ENCODE measurements around the gene CADM3. TPM values are rescaled to one million over a fixed set of nuclear protein-coding genes. Genes with fewer than 3 reads are reported as not detected.

The CADM3 gene
- total and polyA plus RNA-seq, 2 donors: 0.42 to 1.1 TPM

DNA sequence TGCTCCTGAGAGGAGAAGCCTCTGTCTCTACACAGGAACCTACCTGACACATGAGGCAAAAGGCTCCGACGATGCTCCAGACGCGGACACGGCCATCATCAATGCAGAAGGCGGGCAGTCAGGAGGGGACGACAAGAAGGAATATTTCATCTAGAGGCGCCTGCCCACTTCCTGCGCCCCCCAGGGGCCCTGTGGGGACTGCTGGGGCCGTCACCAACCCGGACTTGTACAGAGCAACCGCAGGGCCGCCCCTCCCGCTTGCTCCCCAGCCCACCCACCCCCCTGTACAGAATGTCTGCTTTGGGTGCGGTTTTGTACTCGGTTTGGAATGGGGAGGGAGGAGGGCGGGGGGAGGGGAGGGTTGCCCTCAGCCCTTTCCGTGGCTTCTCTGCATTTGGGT, 29.4 kb downstream of the CADM3 start:
- Histone ChIP-seq H3K27ac (ENCODE audit: low read depth in 1 of 2, low read length in 1 of 2) (no peak overlapping the region), H3K4me3 (ENCODE audit: low read length in 2 of 2) (no peak overlapping the region), H3K4me1 (ENCODE audit: control insufficient read depth in 2 of 2, insufficient read depth in 2 of 2, low read length in 2 of 2) (peaks cover 3 to 40% of the 10 kb centered on the region in 2 donors), H3K9me3 (ENCODE audit: control insufficient read depth in 2 of 2, insufficient read depth in 1 of 2, low read length in 1 of 2) (no peaks in the 10 kb centered on the region), H3K27me3 (ENCODE audit: control insufficient read depth in 2 of 2, insufficient read depth in 1 of 2, low read length in 1 of 2) (peaks cover 0 to 7% of the 10 kb centered on the region in 2 donors), H3K36me3 (ENCODE audit: control insufficient read depth in 2 of 2, insufficient read depth in 2 of 2, low read length in 1 of 2) (no peaks in the 10 kb centered on the region)
- WGBS: 32% methylated on average over 18 of the region's 18 CpGs
- DNase-seq (ENCODE audit: low read depth in 6 of 9, low spot score in 9 of 9): peak in 2 of 9 donors; percentile 21 to 40

DNA sequence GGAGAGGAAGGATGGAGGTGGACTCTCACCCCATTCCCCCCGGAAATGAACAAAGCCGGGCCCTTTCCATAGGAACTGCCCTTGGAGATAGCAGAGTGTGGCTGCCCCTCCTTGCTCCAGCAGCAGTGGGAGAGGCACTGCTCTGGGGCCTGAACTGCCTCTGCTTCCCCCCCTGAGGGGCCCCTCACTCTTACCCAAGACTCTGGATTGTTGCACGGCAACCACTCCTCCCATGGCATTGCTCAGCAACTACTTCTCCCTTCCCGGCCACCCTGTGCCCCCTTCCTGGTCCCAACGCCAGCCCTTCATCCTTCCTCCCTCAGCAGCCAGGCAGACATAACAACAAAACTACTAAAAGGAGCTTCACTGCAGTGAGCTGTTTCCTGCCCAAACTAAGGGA, 30.2 kb downstream of the CADM3 start:
- Histone ChIP-seq H3K9me3 (ENCODE audit: control insufficient read depth in 2 of 2, insufficient read depth in 1 of 2, low read length in 1 of 2) (no peaks in the 10 kb centered on the region), H3K4me1 (ENCODE audit: control insufficient read depth in 2 of 2, insufficient read depth in 2 of 2, low read length in 2 of 2) (peaks cover 3 to 37% of the 10 kb centered on the region in 2 donors), H3K27ac (ENCODE audit: low read depth in 1 of 2, low read length in 1 of 2) (no peak overlapping the region), H3K4me3 (ENCODE audit: low read length in 2 of 2) (no peak overlapping the region), H3K36me3 (ENCODE audit: control insufficient read depth in 2 of 2, insufficient read depth in 2 of 2, low read length in 1 of 2) (no peaks in the 10 kb centered on the region), H3K27me3 (ENCODE audit: control insufficient read depth in 2 of 2, insufficient read depth in 1 of 2, low read length in 1 of 2) (peaks cover 0 to 11% of the 10 kb centered on the region in 2 donors)
- DNase-seq (ENCODE audit: low read depth in 6 of 9, low spot score in 9 of 9): no peak
- 23% methylated on average over 5 of the region's 5 CpGs for WGBS

DNA sequence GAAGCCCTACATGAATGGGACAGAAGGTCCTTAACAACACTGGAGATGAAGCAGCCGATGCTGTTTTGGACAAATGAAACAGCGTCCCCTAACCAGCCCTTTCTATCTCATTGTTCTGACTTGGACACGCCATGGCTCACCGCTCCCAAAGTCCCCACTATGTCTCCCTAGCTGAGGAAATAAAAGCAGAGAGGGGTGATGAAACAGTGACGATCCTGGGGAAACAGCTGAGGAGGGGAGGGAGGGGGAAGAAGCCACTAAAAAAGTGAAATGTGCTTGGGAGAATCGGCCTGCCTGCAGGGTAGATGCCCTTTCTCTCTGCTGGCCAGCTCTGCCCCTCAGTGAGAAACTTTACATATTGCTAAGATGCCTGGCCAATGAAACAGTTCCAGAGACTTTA, 32.2 kb downstream of the CADM3 start:
- Histone ChIP-seq H3K36me3 (ENCODE audit: control insufficient read depth in 2 of 2, insufficient read depth in 2 of 2, low read length in 1 of 2) (no peaks in the 10 kb centered on the region), H3K9me3 (ENCODE audit: control insufficient read depth in 2 of 2, insufficient read depth in 1 of 2, low read length in 1 of 2) (no peaks in the 10 kb centered on the region), H3K27me3 (ENCODE audit: control insufficient read depth in 2 of 2, insufficient read depth in 1 of 2, low read length in 1 of 2) (peaks cover 0 to 27% of the 10 kb centered on the region in 2 donors), H3K4me1 (ENCODE audit: control insufficient read depth in 2 of 2, insufficient read depth in 2 of 2, low read length in 2 of 2) (peaks cover 0 to 19% of the 10 kb centered on the region in 2 donors), H3K27ac (ENCODE audit: low read depth in 1 of 2, low read length in 1 of 2) (no peak overlapping the region), H3K4me3 (ENCODE audit: low read length in 2 of 2) (no peak overlapping the region)
- no peak for DNase-seq (ENCODE audit: low read depth in 6 of 9, low spot score in 9 of 9)
- WGBS: 83% methylated on average over 6 of the region's 6 CpGs

DNA sequence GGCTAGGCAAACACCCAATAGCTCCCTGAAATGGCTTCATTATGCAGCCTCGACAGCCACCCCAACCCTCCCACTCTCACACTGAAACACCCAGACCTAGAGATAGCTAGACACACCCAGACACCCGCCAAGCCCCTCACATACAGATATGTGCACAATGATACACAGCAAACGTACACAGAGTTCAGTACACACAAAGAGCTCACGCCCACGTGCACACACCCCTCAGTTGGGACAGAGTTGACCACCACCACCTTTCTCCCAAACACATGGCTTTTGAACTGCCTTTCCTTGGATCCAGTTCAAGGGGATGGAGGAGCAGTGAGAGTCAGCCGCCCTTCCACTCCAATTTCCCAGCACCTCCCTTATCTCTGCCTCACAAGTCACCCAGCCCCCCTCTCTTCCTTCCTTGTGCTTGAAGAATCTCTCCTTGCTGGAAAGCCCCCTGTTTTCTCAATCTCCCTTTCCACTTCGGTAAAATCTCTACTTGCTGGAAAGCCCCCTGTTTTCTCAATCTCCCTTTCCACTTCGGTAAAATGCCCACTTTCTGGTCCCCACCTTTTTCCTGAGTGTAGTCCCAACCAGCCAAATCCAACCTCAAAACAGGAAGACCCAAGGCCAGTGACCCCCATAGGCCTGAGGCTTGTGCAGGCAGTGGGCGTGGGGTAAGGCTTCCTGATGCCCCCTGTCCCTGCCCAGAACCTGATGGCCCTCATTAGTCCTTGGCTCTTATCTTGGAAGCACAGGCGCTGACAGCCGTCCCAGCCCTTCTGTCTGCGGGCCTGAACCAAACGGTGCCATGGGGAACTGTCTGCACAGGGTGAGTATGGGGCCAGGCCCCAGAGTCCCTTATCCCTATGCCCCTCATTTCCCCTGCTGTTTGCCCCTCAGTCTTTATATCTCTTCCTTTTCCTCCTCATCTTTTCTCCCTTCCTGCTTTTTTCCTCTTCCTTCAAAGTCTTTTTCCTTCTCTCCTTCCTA, 33.0 kb downstream of the CADM3 start, which contains the start of gene ACKR1:
Gene ACKR1 (plus strand): TSS at position 715 of the 981 bp plus-strand sequence. CDS start 85 bp downstream, at position 800.
- 75% methylated on average over 13 of the region's 13 CpGs for WGBS
- Histone ChIP-seq H3K27ac (ENCODE audit: low read depth in 1 of 2, low read length in 1 of 2) (no peak within 1 kb of the TSS), H3K4me3 (ENCODE audit: low read length in 2 of 2) (no peak within 1 kb of the TSS), H3K36me3 (ENCODE audit: control insufficient read depth in 2 of 2, insufficient read depth in 2 of 2, low read length in 1 of 2) (no peaks in the 10 kb centered on the region), H3K9me3 (ENCODE audit: control insufficient read depth in 2 of 2, insufficient read depth in 1 of 2, low read length in 1 of 2) (no peaks in the 10 kb centered on the region), H3K4me1 (ENCODE audit: control insufficient read depth in 2 of 2, insufficient read depth in 2 of 2, low read length in 2 of 2) (peaks cover 0 to 19% of the 10 kb centered on the region in 2 donors), H3K27me3 (ENCODE audit: control insufficient read depth in 2 of 2, insufficient read depth in 1 of 2, low read length in 1 of 2) (peaks cover 0 to 31% of the 10 kb centered on the region in 2 donors)
- DNase-seq (ENCODE audit: low read depth in 6 of 9, low spot score in 9 of 9): no peak

DNA sequence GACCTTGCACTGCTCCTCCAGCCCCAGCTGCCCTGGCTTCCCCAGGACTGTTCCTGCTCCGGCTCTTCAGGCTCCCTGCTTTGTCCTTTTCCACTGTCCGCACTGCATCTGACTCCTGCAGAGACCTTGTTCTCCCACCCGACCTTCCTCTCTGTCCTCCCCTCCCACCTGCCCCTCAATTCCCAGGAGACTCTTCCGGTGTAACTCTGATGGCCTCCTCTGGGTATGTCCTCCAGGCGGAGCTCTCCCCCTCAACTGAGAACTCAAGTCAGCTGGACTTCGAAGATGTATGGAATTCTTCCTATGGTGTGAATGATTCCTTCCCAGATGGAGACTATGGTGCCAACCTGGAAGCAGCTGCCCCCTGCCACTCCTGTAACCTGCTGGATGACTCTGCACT, 33.8 kb downstream of the CADM3 start:
- Histone ChIP-seq H3K27me3 (ENCODE audit: control insufficient read depth in 2 of 2, insufficient read depth in 1 of 2, low read length in 1 of 2) (peaks cover 0 to 33% of the 10 kb centered on the region in 2 donors), H3K27ac (ENCODE audit: low read depth in 1 of 2, low read length in 1 of 2) (no peak overlapping the region), H3K4me3 (ENCODE audit: low read length in 2 of 2) (no peak overlapping the region), H3K4me1 (ENCODE audit: control insufficient read depth in 2 of 2, insufficient read depth in 2 of 2, low read length in 2 of 2) (peaks cover 0 to 15% of the 10 kb centered on the region in 2 donors), H3K9me3 (ENCODE audit: control insufficient read depth in 2 of 2, insufficient read depth in 1 of 2, low read length in 1 of 2) (no peaks in the 10 kb centered on the region), H3K36me3 (ENCODE audit: control insufficient read depth in 2 of 2, insufficient read depth in 2 of 2, low read length in 1 of 2) (no peaks in the 10 kb centered on the region)
- WGBS: 92% methylated on average over 6 of the region's 6 CpGs
- no peak for DNase-seq (ENCODE audit: low read depth in 6 of 9, low spot score in 9 of 9)

DNA sequence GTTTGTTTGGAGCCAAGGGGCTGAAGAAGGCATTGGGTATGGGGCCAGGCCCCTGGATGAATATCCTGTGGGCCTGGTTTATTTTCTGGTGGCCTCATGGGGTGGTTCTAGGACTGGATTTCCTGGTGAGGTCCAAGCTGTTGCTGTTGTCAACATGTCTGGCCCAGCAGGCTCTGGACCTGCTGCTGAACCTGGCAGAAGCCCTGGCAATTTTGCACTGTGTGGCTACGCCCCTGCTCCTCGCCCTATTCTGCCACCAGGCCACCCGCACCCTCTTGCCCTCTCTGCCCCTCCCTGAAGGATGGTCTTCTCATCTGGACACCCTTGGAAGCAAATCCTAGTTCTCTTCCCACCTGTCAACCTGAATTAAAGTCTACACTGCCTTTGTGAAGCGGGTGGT, 34.7 kb downstream of the CADM3 start:
- Histone ChIP-seq H3K4me3 (ENCODE audit: low read length in 2 of 2) (no peak overlapping the region), H3K36me3 (ENCODE audit: control insufficient read depth in 2 of 2, insufficient read depth in 2 of 2, low read length in 1 of 2) (no peaks in the 10 kb centered on the region), H3K27ac (ENCODE audit: low read depth in 1 of 2, low read length in 1 of 2) (no peak overlapping the region), H3K4me1 (ENCODE audit: control insufficient read depth in 2 of 2, insufficient read depth in 2 of 2, low read length in 2 of 2) (peaks cover 0 to 14% of the 10 kb centered on the region in 2 donors), H3K27me3 (ENCODE audit: control insufficient read depth in 2 of 2, insufficient read depth in 1 of 2, low read length in 1 of 2) (peaks cover 0 to 36% of the 10 kb centered on the region in 2 donors), H3K9me3 (ENCODE audit: control insufficient read depth in 2 of 2, insufficient read depth in 1 of 2, low read length in 1 of 2) (no peaks in the 10 kb centered on the region)
- DNase-seq (ENCODE audit: low read depth in 6 of 9, low spot score in 9 of 9): no peak
- 93% methylated on average over 4 of the region's 4 CpGs for WGBS

DNA sequence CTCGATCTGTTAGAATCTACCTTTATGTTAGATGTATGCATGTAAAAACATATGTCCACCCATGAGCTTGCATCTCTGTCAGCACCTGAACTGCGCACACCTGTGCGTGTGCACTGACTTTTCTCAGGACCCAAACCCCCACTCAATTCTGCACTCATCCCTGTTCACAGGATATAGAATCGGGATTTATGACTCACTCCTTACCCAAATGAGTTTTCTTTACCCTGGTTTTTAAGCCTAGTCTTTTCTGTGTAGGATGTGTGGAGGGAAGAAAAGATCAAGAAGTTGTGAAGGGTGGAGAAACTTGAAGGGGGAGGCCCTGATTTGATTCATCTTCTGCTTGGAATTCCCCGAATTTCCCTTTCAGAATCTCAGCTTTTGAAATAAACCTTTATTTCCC, 35.7 kb downstream of the CADM3 start:
- H3K4me1 ChIP-seq (ENCODE audit: control insufficient read depth in 2 of 2, insufficient read depth in 2 of 2, low read length in 2 of 2): peaks cover 0 to 4% of the 10 kb centered on the region in 2 donors
- DNase-seq (ENCODE audit: low read depth in 6 of 9, low spot score in 9 of 9): no peak
- H3K36me3 ChIP-seq (ENCODE audit: control insufficient read depth in 2 of 2, insufficient read depth in 2 of 2, low read length in 1 of 2): no peaks in the 10 kb centered on the region
- WGBS: 90% methylated on average over 5 of the region's 5 CpGs
- no peak overlapping the region for H3K27ac ChIP-seq (ENCODE audit: low read depth in 1 of 2, low read length in 1 of 2)
- H3K27me3 ChIP-seq (ENCODE audit: control insufficient read depth in 2 of 2, insufficient read depth in 1 of 2, low read length in 1 of 2): peaks cover 0 to 37% of the 10 kb centered on the region in 2 donors
- no peaks in the 10 kb centered on the region for H3K9me3 ChIP-seq (ENCODE audit: control insufficient read depth in 2 of 2, insufficient read depth in 1 of 2, low read length in 1 of 2)
- H3K4me3 ChIP-seq (ENCODE audit: low read length in 2 of 2): no peak overlapping the region

DNA sequence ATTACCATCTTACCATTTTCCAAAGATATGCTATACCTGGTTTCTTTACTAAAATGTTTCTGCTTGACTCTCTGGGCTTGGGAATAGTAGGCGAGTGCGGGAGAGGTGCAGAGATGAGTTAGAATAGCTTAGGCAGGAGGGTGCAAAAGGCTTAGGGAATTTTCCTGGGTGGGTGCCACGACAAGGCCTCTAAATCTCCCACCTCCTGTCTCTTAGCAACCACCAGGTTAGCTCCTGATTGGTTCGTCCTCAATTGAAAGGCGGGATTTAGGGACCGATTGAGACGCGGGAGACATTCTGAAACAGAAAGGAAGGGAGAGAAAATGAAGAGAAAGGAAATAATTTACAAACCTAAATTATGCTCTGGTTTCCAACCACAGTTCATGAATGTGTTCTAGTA, 36.4 kb downstream of the CADM3 start:
- peaks cover 0 to 39% of the 10 kb centered on the region in 2 donors for H3K27me3 ChIP-seq (ENCODE audit: control insufficient read depth in 2 of 2, insufficient read depth in 1 of 2, low read length in 1 of 2)
- no peaks in the 10 kb centered on the region for H3K4me1 ChIP-seq (ENCODE audit: control insufficient read depth in 2 of 2, insufficient read depth in 2 of 2, low read length in 2 of 2)
- WGBS: 47% methylated on average over 8 of the region's 8 CpGs
- no peaks in the 10 kb centered on the region for H3K9me3 ChIP-seq (ENCODE audit: control insufficient read depth in 2 of 2, insufficient read depth in 1 of 2, low read length in 1 of 2)
- DNase-seq (ENCODE audit: low read depth in 6 of 9, low spot score in 9 of 9): no peak
- H3K36me3 ChIP-seq (ENCODE audit: control insufficient read depth in 2 of 2, insufficient read depth in 2 of 2, low read length in 1 of 2): no peaks in the 10 kb centered on the region
- no peak overlapping the region for H3K27ac ChIP-seq (ENCODE audit: low read depth in 1 of 2, low read length in 1 of 2)
- no peak overlapping the region for H3K4me3 ChIP-seq (ENCODE audit: low read length in 2 of 2)

DNA sequence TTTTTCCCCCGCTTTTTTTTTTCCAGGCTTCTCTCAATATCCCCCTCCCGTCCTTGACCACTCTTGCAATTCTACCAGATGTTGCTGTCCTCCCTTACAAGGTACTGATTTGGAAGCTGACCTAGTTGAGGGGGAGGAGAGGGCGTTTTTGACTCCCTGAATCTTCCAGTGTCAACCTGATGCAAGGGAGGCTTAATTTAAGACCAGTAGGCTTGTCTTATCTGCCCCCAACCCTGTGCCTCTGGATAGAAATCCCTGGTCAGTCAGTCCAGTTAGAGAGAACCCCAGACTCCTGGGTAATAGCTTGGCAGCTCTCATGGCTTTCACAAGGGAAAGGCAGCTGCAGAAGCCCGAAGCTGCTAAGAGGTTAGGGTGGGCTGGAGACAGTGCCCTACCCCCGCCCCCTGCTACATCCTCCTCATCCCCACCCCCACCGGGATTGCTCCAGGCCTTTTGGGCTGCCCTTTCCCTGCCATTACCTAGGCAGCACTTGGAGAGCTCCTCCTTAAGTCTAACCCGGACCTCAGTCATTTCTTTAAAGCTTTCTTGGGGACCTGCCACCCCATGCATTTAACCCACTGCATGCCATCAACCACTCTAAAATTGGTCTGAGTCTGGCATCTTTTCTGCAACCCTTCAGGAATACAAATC, 36.9 kb downstream of the CADM3 start:
- H3K27ac ChIP-seq (ENCODE audit: low read depth in 1 of 2, low read length in 1 of 2): no peak overlapping the region
- WGBS: 20% methylated on average over 7 of the region's 7 CpGs
- H3K9me3 ChIP-seq (ENCODE audit: control insufficient read depth in 2 of 2, insufficient read depth in 1 of 2, low read length in 1 of 2): no peaks in the 10 kb centered on the region
- no peak overlapping the region for H3K4me3 ChIP-seq (ENCODE audit: low read length in 2 of 2)
- peaks cover 0 to 40% of the 10 kb centered on the region in 2 donors for H3K27me3 ChIP-seq (ENCODE audit: control insufficient read depth in 2 of 2, insufficient read depth in 1 of 2, low read length in 1 of 2)
- H3K36me3 ChIP-seq (ENCODE audit: control insufficient read depth in 2 of 2, insufficient read depth in 2 of 2, low read length in 1 of 2): no peaks in the 10 kb centered on the region
- no peak for DNase-seq (ENCODE audit: low read depth in 6 of 9, low spot score in 9 of 9)
- no peaks in the 10 kb centered on the region for H3K4me1 ChIP-seq (ENCODE audit: control insufficient read depth in 2 of 2, insufficient read depth in 2 of 2, low read length in 2 of 2)
